DMS 273 treated with DMSO at 0.1 percent for 48 hours (cell line): ENCODE results near the gene UBE2V1.

Experiments used
- DNase-seq: peaks from one replicate; lab custom pipeline; 2025; lab: John Stamatoyannopoulos, UW

Gene UBE2V1

GRCh38 chr20:50062006-50062838, 50.7 kb downstream of the UBE2V1 start:
- DNase-seq = no peak

GRCh38 chr20:50061151-50062005, 51.6 kb downstream of the UBE2V1 start:
- DNase-seq = no peak

GRCh38 chr20:50058662-50059402, 54.1 kb downstream of the UBE2V1 start:
- DNase-seq = no peak

GRCh38 chr20:50057714-50058053, 55.3 kb downstream of the UBE2V1 start:
- no peak for DNase-seq

GRCh38 chr20:50056951-50057713, 55.8 kb downstream of the UBE2V1 start:
- no peak for DNase-seq

GRCh38 chr20:50056408-50056926, 56.5 kb downstream of the UBE2V1 start:
- DNase-seq = no peak

GRCh38 chr20:50055524-50056083, 57.3 kb downstream of the UBE2V1 start:
- no peak for DNase-seq

GRCh38 chr20:50054626-50055511, 58.1 kb downstream of the UBE2V1 start:
- DNase-seq = peak; percentile 35

GRCh38 chr20:50054231-50054547, 58.8 kb downstream of the UBE2V1 start:
- DNase-seq = no peak

GRCh38 chr20:50053362-50054230, 59.4 kb downstream of the UBE2V1 start:
- DNase-seq = no peak

GRCh38 chr20:50052550-50053361, 60.2 kb downstream of the UBE2V1 start:
- peak; percentile 40 for DNase-seq

- DNase-seq = no peak
These were observed 62.2 kb downstream of the UBE2V1 start for GRCh38 chr20:50050660-50051308.

- no peak for DNase-seq
These were observed 62.7 kb downstream of the UBE2V1 start for GRCh38 chr20:50050214-50050613.

- DNase-seq = no peak
These were observed 63.4 kb downstream of the UBE2V1 start for GRCh38 chr20:50049442-50050026.

GRCh38 chr20:50048420-50049166, 64.4 kb downstream of the UBE2V1 start:
- no peak for DNase-seq

- no peak for DNase-seq
These were observed 68.5 kb downstream of the UBE2V1 start for GRCh38 chr20:50044353-50044960.
